Sigmoid colon (tissue), 7 donors: ENCODE measurements around the gene MED13L. TPM values are rescaled to one million over a fixed set of nuclear protein-coding genes. Genes with fewer than 3 reads are reported as not detected.

Experiments
- DNase-seq: peaks from one replicate; pipeline ENCODE4 v3.0.0-alpha.2; 2019
- H3K27ac ChIP-seq, 4 donors: fragments of 200-600 bp; sonication (generic); one replicate each; pipeline ENCODE4 v1.5.1; 2016 to 2019; ENCODE audit warnings: mild to moderate bottlenecking in 1 of 4
- H3K27me3 ChIP-seq, 3 donors: fragments of 200-600 bp; sonication (generic); one replicate each; pipeline ENCODE4 v1.5.1; 2019; ENCODE audit warnings: mild to moderate bottlenecking in 1 of 3
- H3K36me3 ChIP-seq, 4 donors: fragments of 200-600 bp; sonication (generic); one replicate each; pipeline ENCODE4 v1.5.1; 2016 to 2019
- H3K4me1 ChIP-seq, 4 donors: fragments of 200-600 bp; sonication (generic); one replicate each; pipeline ENCODE4 v1.5.1; 2017 to 2019
- H3K4me3 ChIP-seq, 4 donors: fragments of 200-600 bp; sonication (generic); one replicate each; pipeline ENCODE4 v1.5.1; 2017 to 2019; ENCODE audit warnings: mild to moderate bottlenecking in 2 of 4, moderate library complexity in 1 of 4
- H3K9me3 ChIP-seq, 4 donors: fragments of 200-600 bp in 3 of 4; sonication (generic) in 3 of 4; one replicate each; pipeline versions ENCODE4 v1.5.1 to v1.6.1; 2013 to 2019
- CTCF ChIP-seq, 4 experiments: fragments of 450-650 bp in 3 of 4; fragments of 200-600 bp in 1 of 4; IDR thresholded peaks; one replicate each; pipeline ENCODE4 v1.5.1; 2016 to 2019; ENCODE audit warnings: antibody characterized with exemption in 4 of 4, mild to moderate bottlenecking in 3 of 4, moderate library complexity in 2 of 4
- EP300 ChIP-seq, 4 donors: sonication (generic); formaldehyde crosslinking; IDR thresholded peaks; one replicate each; pipeline ENCODE4 v1.6.1; 2017; ENCODE audit warnings: antibody characterized with exemption in 4 of 4
- POLR2A ChIP-seq, 2 donors: fragments of 450-650 bp; IDR thresholded peaks; one replicate each; pipeline ENCODE4 v1.6.1; 2016; ENCODE audit warnings: antibody characterized with exemption in 2 of 2, mild to moderate bottlenecking in 2 of 2, moderate library complexity in 2 of 2
- POLR2AphosphoS5 ChIP-seq, 4 donors: sonication (generic); formaldehyde crosslinking; IDR thresholded peaks; one replicate each; pipeline ENCODE4 v1.6.1; 2017; ENCODE audit warnings: antibody characterized with exemption in 4 of 4
- WGBS, 2 donors: extraction: QIAGEN DNeasy Blood & Tissue Kit; methylation state at CpG; one replicate each; pipeline ENCODE4 v1.1.7; 2013; 5-methylcytosine and 5-hydroxymethylcytosine counted together
- intact Hi-C: fragments of 100-400 bp; cut with DNase I; formaldehyde crosslinking; loops from one replicate; pipeline ENCODE4 v1.15.1; 2023
- polyA plus RNA-seq, 3 donors: library from polyadenylated mRNA; stranded (reverse); fragments of 200-250 nt; gene quantifications; one replicate each; pipeline ENCODE4 v1.2.3, GENCODE V29; 2013
- total RNA-seq, 4 donors: library from RNA; depleted of rRNA; stranded (reverse); fragments of >200 nt; gene quantifications; one replicate each; pipeline ENCODE4 v1.1.0, GENCODE V29; 2016
- donor health status: healthy with polysubstance abuse.
- donor health status: Bipolar disorder and iron deficiency.
- donor health status: healthy.

MED13L gene
- total and polyA plus RNA-seq, 7 donors: 12.5 to 246 (median 151) TPM

GRCh38 chr12:116094475-116094874 lies 183.0 kb downstream of the MED13L start:
- intact Hi-C loops: no loop called here
- H3K9me3 ChIP-seq: no peaks in the 10 kb centered on the region
- peaks cover 0 to 4% (median 0%) of the 10 kb centered on the region in 4 donors for H3K4me1 ChIP-seq
- TF ChIP-seq EP300 (IDR thresholded peaks at IDR 0.05) (no peak), POLR2AphosphoS5 (IDR thresholded peaks at IDR 0.05) (no peak), CTCF (IDR thresholded peaks at IDR 0.05) (no peak), POLR2A (IDR thresholded peaks at IDR 0.05) (no peak)
- no peaks in the 10 kb centered on the region for H3K27me3 ChIP-seq
- DNase-seq: no peak
- no peak overlapping the region for H3K27ac ChIP-seq
- no peak overlapping the region for H3K4me3 ChIP-seq
- no peaks in the 10 kb centered on the region for H3K36me3 ChIP-seq

GRCh38 chr12:116093915-116094314 lies 183.6 kb downstream of the MED13L start:
- Histone ChIP-seq H3K27me3 (no peaks in the 10 kb centered on the region), H3K9me3 (no peaks in the 10 kb centered on the region), H3K36me3 (no peaks in the 10 kb centered on the region), H3K4me1 (peaks cover 0 to 3% (median 0%) of the 10 kb centered on the region in 4 donors), H3K27ac (no peak overlapping the region), H3K4me3 (no peak overlapping the region)
- DNase-seq: no peak
- TF ChIP-seq CTCF (IDR thresholded peaks at IDR 0.05) (no peak), EP300 (IDR thresholded peaks at IDR 0.05) (no peak), POLR2AphosphoS5 (IDR thresholded peaks at IDR 0.05) (no peak), POLR2A (IDR thresholded peaks at IDR 0.05) (no peak)
- WGBS, 2 donors: 81 to 87% methylated on average over 1 of the region's 1 CpG
- intact Hi-C loops: no loop called here

- H3K9me3 ChIP-seq: no peaks in the 10 kb centered on the region
- intact Hi-C loops: no loop called here
- WGBS, 2 donors: 31 to 86% methylated on average over 1 of the region's 1 CpG
Observed at GRCh38 chr12:116092776-116093175, 184.7 kb downstream of the MED13L start.

GRCh38 chr12:116092162-116092561 lies 185.3 kb downstream of the MED13L start:
- no peak for DNase-seq
- Histone ChIP-seq H3K4me3 (no peak overlapping the region), H3K27me3 (no peaks in the 10 kb centered on the region), H3K36me3 (no peaks in the 10 kb centered on the region), H3K27ac (no peak overlapping the region), H3K9me3 (no peaks in the 10 kb centered on the region), H3K4me1 (peaks cover 0 to 12% (median 6%) of the 10 kb centered on the region in 4 donors)
- TF ChIP-seq POLR2A (IDR thresholded peaks at IDR 0.05) (no peak), EP300 (IDR thresholded peaks at IDR 0.05) (no peak), CTCF (IDR thresholded peaks at IDR 0.05) (no peak), POLR2AphosphoS5 (IDR thresholded peaks at IDR 0.05) (no peak)
- 96% methylated on average over 3 of the region's 3 CpGs for WGBS, 2 donors
- intact Hi-C loops: no loop called here

More at GRCh38 chr12:116092776-116093175, 184.7 kb downstream of the MED13L start:
- DNase-seq: no peak
- Histone ChIP-seq H3K4me3 (no peak overlapping the region), H3K4me1 (peaks cover 0 to 6% (median 3%) of the 10 kb centered on the region in 4 donors), H3K27me3 (no peaks in the 10 kb centered on the region), H3K27ac (no peak overlapping the region), H3K36me3 (no peaks in the 10 kb centered on the region)
- TF ChIP-seq POLR2A (IDR thresholded peaks at IDR 0.05): no peak
- TF ChIP-seq EP300 (IDR thresholded peaks at IDR 0.05): no peak
- TF ChIP-seq POLR2AphosphoS5 (IDR thresholded peaks at IDR 0.05): no peak
- TF ChIP-seq CTCF (IDR thresholded peaks at IDR 0.05): no peak

- Histone ChIP-seq H3K4me1 (peaks cover 0 to 16% (median 6%) of the 10 kb centered on the region in 4 donors), H3K36me3 (no peaks in the 10 kb centered on the region), H3K27me3 (no peaks in the 10 kb centered on the region), H3K4me3 (no peak overlapping the region), H3K9me3 (no peaks in the 10 kb centered on the region), H3K27ac (no peak overlapping the region)
- TF ChIP-seq POLR2AphosphoS5 (IDR thresholded peaks at IDR 0.05): no peak
- intact Hi-C loops: no loop called here
- DNase-seq: no peak
Observed at GRCh38 chr12:116091579-116091978, 185.9 kb downstream of the MED13L start.
